ENCODE data around the gene ATP5PO.
A peak's percentile ranks its signal among the peaks of the same experiment; 100 is the strongest.

The ATP5PO gene

GRCh38 chr21:33915368-33916199 is at the start of gene ATP5PO:
TSS of gene ATP5PO (minus strand) at chr21:33915804. CDS start at chr21:33915763, 41 bp downstream.
- Histone ChIP-seq H3K9me3 (ENCODE audit: control insufficient read depth in 2 of 2, low read length in 2 of 2) (no peaks in the 10 kb centered on the region), H3K4me1 (ENCODE audit: control insufficient read depth in 2 of 2, insufficient read depth in 2 of 2, low read length in 2 of 2) (peaks cover 4 to 15% of the 10 kb centered on the region in 2 donors), H3K36me3 (ENCODE audit: control insufficient read depth in 2 of 2, insufficient read depth in 2 of 2, low read length in 2 of 2) (peaks cover 16 to 22% of the 10 kb centered on the region in 2 donors), H3K9ac (ENCODE audit: low read depth in 1 of 2, low read length in 2 of 2) (peak within 1 kb of the TSS; percentile 97 to 100), H3K27me3 (ENCODE audit: control insufficient read depth in 2 of 2, insufficient read depth in 2 of 2, low read length in 2 of 2) (no peaks in the 10 kb centered on the region), H3K4me3 (ENCODE audit: low read length in 2 of 2) (peak within 1 kb of the TSS; percentile 98 to 100), H3K27ac (ENCODE audit: low read depth in 2 of 2, low read length in 2 of 2) (peak within 1 kb of the TSS; percentile 81 to 82)

GRCh38 chr21:33964706-33965325 is 49.2 kb upstream of the ATP5PO start:
- Histone ChIP-seq H3K27me3 (ENCODE audit: control insufficient read depth in 2 of 2, insufficient read depth in 2 of 2, low read length in 2 of 2) (no peaks in the 10 kb centered on the region), H3K9ac (ENCODE audit: low read depth in 1 of 2, low read length in 2 of 2) (no peak overlapping the region), H3K4me3 (ENCODE audit: low read length in 2 of 2) (no peak overlapping the region), H3K9me3 (ENCODE audit: control insufficient read depth in 2 of 2, low read length in 2 of 2) (no peaks in the 10 kb centered on the region), H3K27ac (ENCODE audit: low read depth in 2 of 2, low read length in 2 of 2) (no peak overlapping the region), H3K4me1 (ENCODE audit: control insufficient read depth in 2 of 2, insufficient read depth in 2 of 2, low read length in 2 of 2) (peaks cover 7 to 17% of the 10 kb centered on the region in 2 donors), H3K36me3 (ENCODE audit: control insufficient read depth in 2 of 2, insufficient read depth in 2 of 2, low read length in 2 of 2) (no peaks in the 10 kb centered on the region)

- Histone ChIP-seq H3K27ac (ENCODE audit: low read depth in 2 of 2, low read length in 2 of 2) (no peak overlapping the region), H3K9ac (ENCODE audit: low read depth in 1 of 2, low read length in 2 of 2) (no peak overlapping the region), H3K4me1 (ENCODE audit: control insufficient read depth in 2 of 2, insufficient read depth in 2 of 2, low read length in 2 of 2) (peaks cover 3 to 8% of the 10 kb centered on the region in 2 donors), H3K36me3 (ENCODE audit: control insufficient read depth in 2 of 2, insufficient read depth in 2 of 2, low read length in 2 of 2) (no peaks in the 10 kb centered on the region), H3K27me3 (ENCODE audit: control insufficient read depth in 2 of 2, insufficient read depth in 2 of 2, low read length in 2 of 2) (no peaks in the 10 kb centered on the region), H3K9me3 (ENCODE audit: control insufficient read depth in 2 of 2, low read length in 2 of 2) (no peaks in the 10 kb centered on the region), H3K4me3 (ENCODE audit: low read length in 2 of 2) (no peak overlapping the region)
These were observed 48.4 kb upstream of the ATP5PO start for GRCh38 chr21:33963848-33964555.

- Histone ChIP-seq H3K36me3 (ENCODE audit: control insufficient read depth in 2 of 2, insufficient read depth in 2 of 2, low read length in 2 of 2) (no peaks in the 10 kb centered on the region), H3K9me3 (ENCODE audit: control insufficient read depth in 2 of 2, low read length in 2 of 2) (no peaks in the 10 kb centered on the region), H3K4me3 (ENCODE audit: low read length in 2 of 2) (no peak overlapping the region), H3K4me1 (ENCODE audit: control insufficient read depth in 2 of 2, insufficient read depth in 2 of 2, low read length in 2 of 2) (no peaks in the 10 kb centered on the region), H3K9ac (ENCODE audit: low read depth in 1 of 2, low read length in 2 of 2) (no peak overlapping the region), H3K27me3 (ENCODE audit: control insufficient read depth in 2 of 2, insufficient read depth in 2 of 2, low read length in 2 of 2) (no peaks in the 10 kb centered on the region), H3K27ac (ENCODE audit: low read depth in 2 of 2, low read length in 2 of 2) (no peak overlapping the region)
These were observed 46.7 kb upstream of the ATP5PO start for GRCh38 chr21:33962290-33962689.

GRCh38 chr21:33961061-33961460 is 45.5 kb upstream of the ATP5PO start:
- Histone ChIP-seq H3K27me3 (ENCODE audit: control insufficient read depth in 2 of 2, insufficient read depth in 2 of 2, low read length in 2 of 2) (no peaks in the 10 kb centered on the region), H3K36me3 (ENCODE audit: control insufficient read depth in 2 of 2, insufficient read depth in 2 of 2, low read length in 2 of 2) (no peaks in the 10 kb centered on the region), H3K27ac (ENCODE audit: low read depth in 2 of 2, low read length in 2 of 2) (no peak overlapping the region), H3K4me3 (ENCODE audit: low read length in 2 of 2) (no peak overlapping the region), H3K9me3 (ENCODE audit: control insufficient read depth in 2 of 2, low read length in 2 of 2) (no peaks in the 10 kb centered on the region), H3K9ac (ENCODE audit: low read depth in 1 of 2, low read length in 2 of 2) (no peak overlapping the region), H3K4me1 (ENCODE audit: control insufficient read depth in 2 of 2, insufficient read depth in 2 of 2, low read length in 2 of 2) (no peaks in the 10 kb centered on the region)

- Histone ChIP-seq H3K4me1 (ENCODE audit: control insufficient read depth in 2 of 2, insufficient read depth in 2 of 2, low read length in 2 of 2) (no peaks in the 10 kb centered on the region), H3K27me3 (ENCODE audit: control insufficient read depth in 2 of 2, insufficient read depth in 2 of 2, low read length in 2 of 2) (no peaks in the 10 kb centered on the region), H3K9me3 (ENCODE audit: control insufficient read depth in 2 of 2, low read length in 2 of 2) (no peaks in the 10 kb centered on the region), H3K4me3 (ENCODE audit: low read length in 2 of 2) (no peak overlapping the region), H3K9ac (ENCODE audit: low read depth in 1 of 2, low read length in 2 of 2) (no peak overlapping the region), H3K27ac (ENCODE audit: low read depth in 2 of 2, low read length in 2 of 2) (no peak overlapping the region), H3K36me3 (ENCODE audit: control insufficient read depth in 2 of 2, insufficient read depth in 2 of 2, low read length in 2 of 2) (no peaks in the 10 kb centered on the region)
These were observed 44.1 kb upstream of the ATP5PO start for GRCh38 chr21:33959680-33960079.

- no peak overlapping the region for H3K9ac ChIP-seq (ENCODE audit: low read depth in 1 of 2, low read length in 2 of 2)
- no peaks in the 10 kb centered on the region for H3K9me3 ChIP-seq (ENCODE audit: control insufficient read depth in 2 of 2, low read length in 2 of 2)
- no peaks in the 10 kb centered on the region for H3K27me3 ChIP-seq (ENCODE audit: control insufficient read depth in 2 of 2, insufficient read depth in 2 of 2, low read length in 2 of 2)
These were observed 38.8 kb upstream of the ATP5PO start for GRCh38 chr21:33954395-33954794.

GRCh38 chr21:33951276-33952178 is 35.9 kb upstream of the ATP5PO start:
- H3K9me3 ChIP-seq (ENCODE audit: control insufficient read depth in 2 of 2, low read length in 2 of 2) = no peaks in the 10 kb centered on the region
- peak overlapping the region in 1 of 2 donors; percentile 13 for H3K27ac ChIP-seq (ENCODE audit: low read depth in 2 of 2, low read length in 2 of 2)
- no peaks in the 10 kb centered on the region for H3K36me3 ChIP-seq (ENCODE audit: control insufficient read depth in 2 of 2, insufficient read depth in 2 of 2, low read length in 2 of 2)
- H3K27me3 ChIP-seq (ENCODE audit: control insufficient read depth in 2 of 2, insufficient read depth in 2 of 2, low read length in 2 of 2) = no peaks in the 10 kb centered on the region
- no peak overlapping the region for H3K4me3 ChIP-seq (ENCODE audit: low read length in 2 of 2)
- no peak overlapping the region for H3K9ac ChIP-seq (ENCODE audit: low read depth in 1 of 2, low read length in 2 of 2)
- H3K4me1 ChIP-seq (ENCODE audit: control insufficient read depth in 2 of 2, insufficient read depth in 2 of 2, low read length in 2 of 2) = peaks cover 8 to 16% of the 10 kb centered on the region in 2 donors

More at GRCh38 chr21:33954395-33954794, 38.8 kb upstream of the ATP5PO start:
- Histone ChIP-seq H3K36me3 (ENCODE audit: control insufficient read depth in 2 of 2, insufficient read depth in 2 of 2, low read length in 2 of 2) (no peaks in the 10 kb centered on the region), H3K27ac (ENCODE audit: low read depth in 2 of 2, low read length in 2 of 2) (no peak overlapping the region), H3K4me3 (ENCODE audit: low read length in 2 of 2) (no peak overlapping the region), H3K4me1 (ENCODE audit: control insufficient read depth in 2 of 2, insufficient read depth in 2 of 2, low read length in 2 of 2) (peaks cover 0 to 5% of the 10 kb centered on the region in 2 donors)

- Histone ChIP-seq H3K9me3 (ENCODE audit: control insufficient read depth in 2 of 2, low read length in 2 of 2) (no peaks in the 10 kb centered on the region), H3K4me3 (ENCODE audit: low read length in 2 of 2) (peak overlapping the region in 1 of 2 donors; percentile 20), H3K27me3 (ENCODE audit: control insufficient read depth in 2 of 2, insufficient read depth in 2 of 2, low read length in 2 of 2) (no peaks in the 10 kb centered on the region), H3K36me3 (ENCODE audit: control insufficient read depth in 2 of 2, insufficient read depth in 2 of 2, low read length in 2 of 2) (no peaks in the 10 kb centered on the region), H3K4me1 (ENCODE audit: control insufficient read depth in 2 of 2, insufficient read depth in 2 of 2, low read length in 2 of 2) (peaks cover 8 to 16% of the 10 kb centered on the region in 2 donors), H3K9ac (ENCODE audit: low read depth in 1 of 2, low read length in 2 of 2) (no peak overlapping the region), H3K27ac (ENCODE audit: low read depth in 2 of 2, low read length in 2 of 2) (peak overlapping the region; percentile 31 to 89)
These were observed 35.0 kb upstream of the ATP5PO start for GRCh38 chr21:33950431-33951079.

Data from mucosa of rectum (tissue), 2 donors.